Tibial artery (tissue), 4 donors: ENCODE results near the gene SLC47A2.

Experiments used
- DNase-seq, 2 donors: peaks; one replicate each; pipeline ENCODE4 v3.0.0-alpha.2; 2019
- H3K27ac ChIP-seq, 2 donors: fragments of 200-600 bp; sonication (generic) in 1 of 2; 1 replicate in 1 of 2; 2 replicates in 1 of 2; pipeline ENCODE4 v1.5.1; 2018 to 2019; ENCODE audit warnings: mild to moderate bottlenecking in 1 of 2
- H3K27me3 ChIP-seq, 2 donors: fragments of 200-600 bp; sonication (generic) in 1 of 2; one replicate each; pipeline versions ENCODE4 v1.5.1 to v1.6.0; 2016 to 2019
- H3K36me3 ChIP-seq, 3 donors: fragments of 200-600 bp; sonication (generic) in 2 of 3; one replicate each; pipeline ENCODE4 v1.5.1; 2016 to 2019; ENCODE audit warnings: mild to moderate bottlenecking in 2 of 3
- H3K4me1 ChIP-seq, 4 donors: fragments of 200-600 bp; sonication (generic) in 2 of 4; 1 replicate in 3 of 4; 2 replicates in 1 of 4; pipeline ENCODE4 v1.5.1; 2016 to 2019
- H3K4me3 ChIP-seq, 2 donors: fragments of 200-600 bp; sonication (generic) in 1 of 2; 1 replicate in 1 of 2; 2 replicates in 1 of 2; pipeline ENCODE4 v1.5.1; 2018 to 2019; ENCODE audit warnings: mild to moderate bottlenecking in 2 of 2
- H3K9me3 ChIP-seq, 3 donors: fragments of 200-600 bp; sonication (generic) in 1 of 3; one replicate each; pipeline ENCODE4 v1.5.1; 2016 to 2019
- CTCF ChIP-seq, 2 experiments: fragments of 200-600 bp in 1 of 2; fragments of 450-650 bp in 1 of 2; IDR thresholded peaks; one replicate each; pipeline ENCODE4 v1.5.1; 2017 to 2019; ENCODE audit warnings: antibody characterized with exemption in 2 of 2, mild to moderate bottlenecking in 1 of 2, moderate library complexity in 1 of 2
- intact Hi-C: fragments of 100-400 bp; cut with DNase I; formaldehyde crosslinking; loops from one replicate; pipeline ENCODE4 v1.15.0; 2023; ENCODE audit warnings: low total_unique reads

The SLC47A2 gene

GRCh38 chr17:19659366-19660177 is 56.8 kb downstream of the SLC47A2 start:
- intact Hi-C loops, result loop anchor here (5.0 kb wide), 1 partner anchor 88 kb away; the partner anchor contains the start of gene ALDH3A1
- H3K4me1 ChIP-seq, result peaks cover 0 to 15% (median 6%) of the 10 kb centered on the region in 4 donors
- no peaks in the 10 kb centered on the region for H3K27me3 ChIP-seq
- peaks cover 53 to 68% (median 54%) of the 10 kb centered on the region in 3 donors for H3K36me3 ChIP-seq
- no peak for TF ChIP-seq CTCF (IDR thresholded peaks at IDR 0.05)
- no peak overlapping the region for H3K27ac ChIP-seq
- H3K4me3 ChIP-seq, result no peak overlapping the region
- H3K9me3 ChIP-seq, result no peaks in the 10 kb centered on the region
- no peak for DNase-seq

GRCh38 chr17:19656851-19657581 is 59.4 kb downstream of the SLC47A2 start:
- Histone ChIP-seq H3K4me3 (no peak overlapping the region), H3K4me1 (peaks cover 0 to 31% (median 20%) of the 10 kb centered on the region in 4 donors), H3K27me3 (no peaks in the 10 kb centered on the region), H3K36me3 (peaks cover 42 to 57% (median 44%) of the 10 kb centered on the region in 3 donors), H3K9me3 (no peaks in the 10 kb centered on the region), H3K27ac (no peak overlapping the region)
- DNase-seq, result no peak
- intact Hi-C loops, result loop anchor here (5.0 kb wide), 1 partner anchor 90 kb away; the partner anchor contains the start of gene ALDH3A1
- no peak for TF ChIP-seq CTCF (IDR thresholded peaks at IDR 0.05)

- Histone ChIP-seq H3K27me3 (no peaks in the 10 kb centered on the region), H3K27ac (no peak overlapping the region), H3K4me1 (peaks cover 0 to 38% (median 27%) of the 10 kb centered on the region in 4 donors), H3K4me3 (no peak overlapping the region), H3K36me3 (peaks cover 38 to 56% (median 42%) of the 10 kb centered on the region in 3 donors), H3K9me3 (no peaks in the 10 kb centered on the region)
- no peak for DNase-seq
- intact Hi-C loops, result loop anchor here (5.0 kb wide), 1 partner anchor 91 kb away; the partner anchor contains the start of gene ALDH3A1
- no peak for TF ChIP-seq CTCF (IDR thresholded peaks at IDR 0.05)
Observed at GRCh38 chr17:19656336-19656735, 60.0 kb downstream of the SLC47A2 start.

- Histone ChIP-seq H3K27ac (no peak overlapping the region), H3K36me3 (peaks cover 37 to 48% (median 38%) of the 10 kb centered on the region in 3 donors), H3K4me3 (no peak overlapping the region), H3K9me3 (no peaks in the 10 kb centered on the region), H3K4me1 (peaks cover 0 to 50% (median 39%) of the 10 kb centered on the region in 4 donors), H3K27me3 (no peaks in the 10 kb centered on the region)
- intact Hi-C loops, result loop anchor here (5.0 kb wide), 1 partner anchor 92 kb away; the partner anchor contains the start of gene ALDH3A1
- DNase-seq, result no peak
- TF ChIP-seq CTCF (IDR thresholded peaks at IDR 0.05), result no peak
Observed at GRCh38 chr17:19654896-19655295, 61.5 kb downstream of the SLC47A2 start.

- TF ChIP-seq CTCF (IDR thresholded peaks at IDR 0.05), result no peak
- no peak for DNase-seq
- no peaks in the 10 kb centered on the region for H3K9me3 ChIP-seq
- peaks cover 0 to 50% (median 38%) of the 10 kb centered on the region in 4 donors for H3K4me1 ChIP-seq
- peak overlapping the region; percentile 7 to 90 for H3K27ac ChIP-seq
- no peaks in the 10 kb centered on the region for H3K27me3 ChIP-seq
- intact Hi-C loops, result no loop called here
- peaks cover 37 to 48% (median 38%) of the 10 kb centered on the region in 3 donors for H3K36me3 ChIP-seq
- no peak overlapping the region for H3K4me3 ChIP-seq
Observed at GRCh38 chr17:19654342-19654886, 62.0 kb downstream of the SLC47A2 start.
